ENCODE data around the gene ZXDC.

Gene ZXDC

DNA sequence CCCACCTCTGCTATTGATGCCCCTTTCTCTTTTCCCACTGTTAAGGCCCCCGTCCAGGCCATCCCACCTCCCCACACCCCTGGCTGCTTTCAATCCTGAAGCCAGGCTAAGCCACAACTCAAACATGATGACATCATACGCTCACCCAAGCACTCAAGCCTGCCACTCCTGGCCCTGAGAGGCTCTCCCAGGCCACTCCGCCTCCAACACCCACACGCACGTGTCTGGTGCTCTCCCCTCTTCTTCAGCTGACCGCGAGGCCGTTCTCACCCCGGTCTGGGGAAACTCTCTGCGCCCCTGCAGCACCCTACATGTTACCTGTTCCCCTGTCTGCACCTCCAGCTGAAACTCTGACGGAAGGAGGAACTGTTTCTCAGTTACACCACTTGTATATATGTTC, 6.2 kb downstream of the ZXDC start:
- no peaks in the 10 kb centered on the region for H3K9me3 ChIP-seq (ENCODE audit: control insufficient read depth, insufficient read depth, low read length)
- peaks cover 25% of the 10 kb centered on the region for H4K20me1 ChIP-seq (ENCODE audit: control insufficient read depth, insufficient read depth, low read depth, low read length)
- no peaks in the 10 kb centered on the region for H3K9me2 ChIP-seq (replicated peaks; ENCODE audit: control insufficient read depth, low read length)
- no peak overlapping the region for H3K27ac ChIP-seq (ENCODE audit: low read depth, low read length)
- peaks cover 20% of the 10 kb centered on the region for H3K4me1 ChIP-seq (ENCODE audit: control insufficient read depth, low read length)
- no peaks in the 10 kb centered on the region for H3F3A ChIP-seq (ENCODE audit: control insufficient read depth, insufficient read depth)
- peaks cover 79% of the 10 kb centered on the region for H3K79me2 ChIP-seq (ENCODE audit: control insufficient read depth, low read length)
- no peaks in the 10 kb centered on the region for H3K27me3 ChIP-seq (ENCODE audit: control insufficient read depth, low read length)
- TF ChIP-seq, protein P1, sequence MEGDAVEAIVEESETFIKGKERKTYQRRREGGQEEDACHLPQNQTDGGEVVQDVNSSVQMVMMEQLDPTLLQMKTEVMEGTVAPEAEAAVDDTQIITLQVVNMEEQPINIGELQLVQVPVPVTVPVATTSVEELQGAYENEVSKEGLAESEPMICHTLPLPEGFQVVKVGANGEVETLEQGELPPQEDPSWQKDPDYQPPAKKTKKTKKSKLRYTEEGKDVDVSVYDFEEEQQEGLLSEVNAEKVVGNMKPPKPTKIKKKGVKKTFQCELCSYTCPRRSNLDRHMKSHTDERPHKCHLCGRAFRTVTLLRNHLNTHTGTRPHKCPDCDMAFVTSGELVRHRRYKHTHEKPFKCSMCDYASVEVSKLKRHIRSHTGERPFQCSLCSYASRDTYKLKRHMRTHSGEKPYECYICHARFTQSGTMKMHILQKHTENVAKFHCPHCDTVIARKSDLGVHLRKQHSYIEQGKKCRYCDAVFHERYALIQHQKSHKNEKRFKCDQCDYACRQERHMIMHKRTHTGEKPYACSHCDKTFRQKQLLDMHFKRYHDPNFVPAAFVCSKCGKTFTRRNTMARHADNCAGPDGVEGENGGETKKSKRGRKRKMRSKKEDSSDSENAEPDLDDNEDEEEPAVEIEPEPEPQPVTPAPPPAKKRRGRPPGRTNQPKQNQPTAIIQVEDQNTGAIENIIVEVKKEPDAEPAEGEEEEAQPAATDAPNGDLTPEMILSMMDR (IDR thresholded peaks at IDR 0.05; ENCODE audit: low read depth, low read length, poor library complexity, severe bottlenecking): no peak
- TF ChIP-seq EZH2phosphoT487 (IDR thresholded peaks at IDR 0.05; ENCODE audit: borderline replicate concordance, low read length): no peak
- H3K36me3 ChIP-seq (ENCODE audit: control insufficient read depth, low read length): peaks cover 96% of the 10 kb centered on the region
- H3K4me3 ChIP-seq (ENCODE audit: low read length): no peak overlapping the region
- no peak overlapping the region for H3K4me2 ChIP-seq (ENCODE audit: low read length)

DNA sequence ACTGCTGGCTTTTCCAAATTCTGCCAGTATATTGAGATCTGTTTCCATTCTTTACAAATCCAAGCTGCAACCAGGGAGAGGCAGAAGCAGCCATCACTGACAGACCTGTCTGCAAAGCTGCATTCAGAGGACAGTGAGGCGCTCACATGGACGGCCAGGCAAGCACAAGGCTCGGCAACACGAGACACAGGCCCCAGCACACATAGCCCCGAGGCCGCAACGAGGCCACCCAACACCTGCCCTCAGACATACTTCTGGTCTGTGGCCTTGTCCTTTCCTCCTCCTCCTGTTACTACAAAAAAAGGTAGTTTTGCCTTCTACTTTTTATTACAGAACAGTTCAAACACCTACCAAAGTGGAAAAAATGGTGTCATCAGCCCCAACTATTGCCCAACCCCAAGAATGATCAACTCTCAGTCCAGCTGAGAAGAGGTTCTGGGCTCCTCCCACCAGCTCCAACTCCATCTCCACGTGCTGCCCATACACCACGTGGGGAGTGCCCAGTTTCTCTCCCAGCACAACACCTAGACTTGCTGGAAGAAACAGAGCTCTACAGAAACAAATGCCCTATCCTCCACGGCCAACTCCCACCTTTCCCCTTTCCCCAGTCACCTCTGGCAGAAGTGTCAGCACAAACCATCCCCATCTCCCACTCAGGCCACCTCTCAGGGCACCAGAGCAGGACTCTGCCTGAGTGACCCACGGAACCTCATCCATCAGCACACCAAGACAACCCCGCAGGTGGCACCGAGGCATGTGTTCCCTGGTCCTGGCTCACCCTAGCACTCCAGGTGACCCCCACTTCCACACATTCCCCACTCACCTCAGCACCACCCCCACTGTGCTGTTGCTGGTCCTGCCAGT, 7.4 kb downstream of the ZXDC start:
- peaks cover 23% of the 10 kb centered on the region for H4K20me1 ChIP-seq (ENCODE audit: control insufficient read depth, insufficient read depth, low read depth, low read length)

DNA sequence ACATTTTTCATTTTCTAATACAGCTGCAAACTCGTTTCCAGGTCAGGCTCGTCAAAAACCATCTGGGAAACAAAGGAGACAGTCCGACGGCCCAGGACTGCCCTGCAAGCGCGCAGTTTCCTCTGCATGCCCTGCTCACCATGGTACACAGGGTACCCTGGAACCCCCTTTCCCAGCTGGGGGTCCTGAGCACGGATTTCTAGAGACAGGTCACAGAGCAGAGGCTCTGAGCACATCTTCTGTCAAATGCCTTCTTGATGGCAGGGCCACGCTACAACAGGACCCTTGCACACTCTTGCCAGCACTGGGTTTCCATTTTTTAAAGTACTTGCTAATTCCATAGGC, 8.1 kb downstream of the ZXDC start:
- peaks cover 17% of the 10 kb centered on the region for H4K20me1 ChIP-seq (ENCODE audit: control insufficient read depth, insufficient read depth, low read depth, low read length)
- H3K27ac ChIP-seq (ENCODE audit: low read depth, low read length): no peak overlapping the region
- peaks cover 95% of the 10 kb centered on the region for H3K36me3 ChIP-seq (ENCODE audit: control insufficient read depth, low read length)
- H3K4me2 ChIP-seq (ENCODE audit: low read length): no peak overlapping the region
- H3K9me2 ChIP-seq (replicated peaks; ENCODE audit: control insufficient read depth, low read length): no peaks in the 10 kb centered on the region
- H3K4me3 ChIP-seq (ENCODE audit: low read length): no peak overlapping the region
- no peaks in the 10 kb centered on the region for H3K9me3 ChIP-seq (ENCODE audit: control insufficient read depth, insufficient read depth, low read length)
- H3K79me2 ChIP-seq (ENCODE audit: control insufficient read depth, low read length): peaks cover 60% of the 10 kb centered on the region
- TF ChIP-seq EZH2phosphoT487 (IDR thresholded peaks at IDR 0.05; ENCODE audit: borderline replicate concordance, low read length): no peak
- TF ChIP-seq, protein P1 (IDR thresholded peaks at IDR 0.05; ENCODE audit: low read depth, low read length, poor library complexity, severe bottlenecking): no peak
- no peaks in the 10 kb centered on the region for H3F3A ChIP-seq (ENCODE audit: control insufficient read depth, insufficient read depth)
- H3K4me1 ChIP-seq (ENCODE audit: control insufficient read depth, low read length): peaks cover 7% of the 10 kb centered on the region
- H3K27me3 ChIP-seq (ENCODE audit: control insufficient read depth, low read length): no peaks in the 10 kb centered on the region

More for the DNA sequence above, 7.4 kb downstream of the ZXDC start:
- no peaks in the 10 kb centered on the region for H3K27me3 ChIP-seq (ENCODE audit: control insufficient read depth, low read length)
- H3K4me1 ChIP-seq (ENCODE audit: control insufficient read depth, low read length): peaks cover 14% of the 10 kb centered on the region
- H3K4me3 ChIP-seq (ENCODE audit: low read length): no peak overlapping the region
- H3K79me2 ChIP-seq (ENCODE audit: control insufficient read depth, low read length): peaks cover 67% of the 10 kb centered on the region
- H3K36me3 ChIP-seq (ENCODE audit: control insufficient read depth, low read length): peaks cover 98% of the 10 kb centered on the region
- H3K27ac ChIP-seq (ENCODE audit: low read depth, low read length): no peak overlapping the region
- no peaks in the 10 kb centered on the region for H3F3A ChIP-seq (ENCODE audit: control insufficient read depth, insufficient read depth)
- TF ChIP-seq EZH2phosphoT487 (IDR thresholded peaks at IDR 0.05; ENCODE audit: borderline replicate concordance, low read length): no peak
- TF ChIP-seq, protein P1 (IDR thresholded peaks at IDR 0.05; ENCODE audit: low read depth, low read length, poor library complexity, severe bottlenecking): no peak
- H3K9me2 ChIP-seq (replicated peaks; ENCODE audit: control insufficient read depth, low read length): no peaks in the 10 kb centered on the region
- no peak overlapping the region for H3K4me2 ChIP-seq (ENCODE audit: low read length)
- H3K9me3 ChIP-seq (ENCODE audit: control insufficient read depth, insufficient read depth, low read length): no peaks in the 10 kb centered on the region

All from DOHH2 (cell line).